Tibial artery (tissue), 4 donors: Measurements from ENCODE around the gene KHDRBS2.
"Not testable (repeated sequence)": the region's sequence is repeated elsewhere in the genome, so short reads cannot be mapped to it uniquely, and the experiment has no call there.

Experiments used
- DNase-seq, 2 donors: peaks; one replicate each; pipeline ENCODE4 v3.0.0-alpha.2; 2019
- H3K27ac ChIP-seq, 2 donors: fragments of 200-600 bp; sonication (generic) in 1 of 2; 1 replicate in 1 of 2; 2 replicates in 1 of 2; pipeline ENCODE4 v1.5.1; 2018 to 2019; ENCODE audit warnings: mild to moderate bottlenecking in 1 of 2
- H3K27me3 ChIP-seq, 2 donors: fragments of 200-600 bp; sonication (generic) in 1 of 2; one replicate each; pipeline versions ENCODE4 v1.5.1 to v1.6.0; 2016 to 2019
- H3K36me3 ChIP-seq, 3 donors: fragments of 200-600 bp; sonication (generic) in 2 of 3; one replicate each; pipeline ENCODE4 v1.5.1; 2016 to 2019; ENCODE audit warnings: mild to moderate bottlenecking in 2 of 3
- H3K4me1 ChIP-seq, 4 donors: fragments of 200-600 bp; sonication (generic) in 2 of 4; 1 replicate in 3 of 4; 2 replicates in 1 of 4; pipeline ENCODE4 v1.5.1; 2016 to 2019
- H3K4me3 ChIP-seq, 2 donors: fragments of 200-600 bp; sonication (generic) in 1 of 2; 1 replicate in 1 of 2; 2 replicates in 1 of 2; pipeline ENCODE4 v1.5.1; 2018 to 2019; ENCODE audit warnings: mild to moderate bottlenecking in 2 of 2
- H3K9me3 ChIP-seq, 3 donors: fragments of 200-600 bp; sonication (generic) in 1 of 3; one replicate each; pipeline ENCODE4 v1.5.1; 2016 to 2019
- CTCF ChIP-seq, 2 experiments: fragments of 200-600 bp in 1 of 2; fragments of 450-650 bp in 1 of 2; IDR thresholded peaks; one replicate each; pipeline ENCODE4 v1.5.1; 2017 to 2019; ENCODE audit warnings: antibody characterized with exemption in 2 of 2, mild to moderate bottlenecking in 1 of 2, moderate library complexity in 1 of 2
- intact Hi-C: fragments of 100-400 bp; cut with DNase I; formaldehyde crosslinking; loops from one replicate; pipeline ENCODE4 v1.15.0; 2023; ENCODE audit warnings: low total_unique reads

Gene KHDRBS2

GRCh38 chr6:61787998-61788397, 498.0 kb downstream of the KHDRBS2 start:
- intact Hi-C loops: no loop called here
- no peaks in the 10 kb centered on the region for H3K9me3 ChIP-seq
- no peaks in the 10 kb centered on the region for H3K4me1 ChIP-seq
- H3K27me3 ChIP-seq: no peaks in the 10 kb centered on the region
- H3K36me3 ChIP-seq: no peaks in the 10 kb centered on the region
- no peak overlapping the region for H3K4me3 ChIP-seq
- H3K27ac ChIP-seq: no peak overlapping the region
- TF ChIP-seq CTCF (IDR thresholded peaks at IDR 0.05): no peak
- DNase-seq: no peak

- H3K4me1 ChIP-seq, H3K36me3 ChIP-seq, H3K27ac ChIP-seq, H3K4me3 ChIP-seq, intact Hi-C loops, H3K27me3 ChIP-seq, H3K9me3 ChIP-seq, DNase-seq: not testable (repeated sequence)
Measured at GRCh38 chr6:61769446-61769845, 516.6 kb downstream of the KHDRBS2 start.

- TF ChIP-seq CTCF (IDR thresholded peaks at IDR 0.05): no peak
- H3K27ac ChIP-seq: no peak overlapping the region
- intact Hi-C loops: no loop called here
Measured at GRCh38 chr6:61755739-61756138, 530.3 kb downstream of the KHDRBS2 start.

GRCh38 chr6:61751986-61752385, 534.0 kb downstream of the KHDRBS2 start:
- H3K27me3 ChIP-seq: no peaks in the 10 kb centered on the region
- H3K4me3 ChIP-seq: no peak overlapping the region
- H3K4me1 ChIP-seq: no peaks in the 10 kb centered on the region
- no peak overlapping the region for H3K27ac ChIP-seq
- H3K36me3 ChIP-seq: no peaks in the 10 kb centered on the region
- H3K9me3 ChIP-seq: no peaks in the 10 kb centered on the region
- intact Hi-C loops: no loop called here
- no peak for TF ChIP-seq CTCF (IDR thresholded peaks at IDR 0.05)
- no peak for DNase-seq

More at GRCh38 chr6:61755739-61756138, 530.3 kb downstream of the KHDRBS2 start:
- no peaks in the 10 kb centered on the region for H3K9me3 ChIP-seq
- no peak overlapping the region for H3K4me3 ChIP-seq
- no peaks in the 10 kb centered on the region for H3K4me1 ChIP-seq
- H3K36me3 ChIP-seq: no peaks in the 10 kb centered on the region
- H3K27me3 ChIP-seq: no peaks in the 10 kb centered on the region
- DNase-seq: no peak

- intact Hi-C loops: no loop called here
- Histone ChIP-seq H3K27me3 (no peaks in the 10 kb centered on the region), H3K27ac (no peak overlapping the region), H3K4me3 (no peak overlapping the region), H3K4me1 (no peaks in the 10 kb centered on the region), H3K36me3 (no peaks in the 10 kb centered on the region), H3K9me3 (no peaks in the 10 kb centered on the region)
- no peak for DNase-seq
- no peak for TF ChIP-seq CTCF (IDR thresholded peaks at IDR 0.05)
Measured at GRCh38 chr6:61745994-61746393, 540.0 kb downstream of the KHDRBS2 start.

- Histone ChIP-seq H3K4me3 (no peak overlapping the region), H3K4me1 (no peaks in the 10 kb centered on the region), H3K36me3 (no peaks in the 10 kb centered on the region), H3K9me3 (no peaks in the 10 kb centered on the region), H3K27ac (no peak overlapping the region), H3K27me3 (no peaks in the 10 kb centered on the region)
- no peak for DNase-seq
- intact Hi-C loops: no loop called here
- TF ChIP-seq CTCF (IDR thresholded peaks at IDR 0.05): no peak
Measured at GRCh38 chr6:61711849-61712248, 574.2 kb downstream of the KHDRBS2 start.
